Measurements from ENCODE around the gene SEMA3F. TPM values are rescaled to one million over a fixed set of nuclear protein-coding genes. Genes with fewer than 3 reads are reported as not detected.

Gene SEMA3F
- total RNA-seq, 4 donors from 2014 or later: 106 to 151 (median 120) TPM

GRCh38 chr3:50168791-50169190 lies 13.7 kb downstream of the SEMA3F start:
- intact Hi-C loops (cut with DNase I; ENCODE audit: low total_unique reads): no loop called here
- WGBS, 2 donors: 85 to 90% methylated on average over 6 of the region's 6 CpGs
- H3K4me3 ChIP-seq (ENCODE audit: low read depth, poor library complexity, severe bottlenecking): no peak overlapping the region

GRCh38 chr3:50169232-50169832 lies 14.2 kb downstream of the SEMA3F start:
- no peak overlapping the region for H3K4me3 ChIP-seq (ENCODE audit: low read depth, poor library complexity, severe bottlenecking)
- no peak for DNase-seq (ENCODE audit: low spot score in 2 of 2)
- TF ChIP-seq POLR2A (IDR thresholded peaks at IDR 0.05) (no peak), CTCF (IDR thresholded peaks at IDR 0.05) (no peak)
- intact Hi-C loops (cut with DNase I; ENCODE audit: low total_unique reads): no loop called here
- WGBS, 2 donors: 41 to 50% methylated on average over 10 to 11 of the region's 11 CpGs

More at GRCh38 chr3:50168791-50169190, 13.7 kb downstream of the SEMA3F start:
- TF ChIP-seq POLR2A (IDR thresholded peaks at IDR 0.05) (no peak), CTCF (IDR thresholded peaks at IDR 0.05) (no peak)
- DNase-seq (ENCODE audit: low spot score in 2 of 2): no peak

GRCh38 chr3:50169858-50170257 lies 14.7 kb downstream of the SEMA3F start:
- intact Hi-C loops (cut with DNase I; ENCODE audit: low total_unique reads): no loop called here
- H3K4me3 ChIP-seq (ENCODE audit: low read depth, poor library complexity, severe bottlenecking): no peak overlapping the region
- DNase-seq (ENCODE audit: low spot score in 2 of 2): no peak
- no peak for TF ChIP-seq CTCF (IDR thresholded peaks at IDR 0.05)
- no peak for TF ChIP-seq POLR2A (IDR thresholded peaks at IDR 0.05)
- 81 to 88% methylated on average over 1 of the region's 1 CpG for WGBS, 2 donors

- H3K4me3 ChIP-seq (ENCODE audit: low read depth, poor library complexity, severe bottlenecking): no peak overlapping the region
- intact Hi-C loops (cut with DNase I; ENCODE audit: low total_unique reads): no loop called here
- no peak for DNase-seq (ENCODE audit: low spot score in 2 of 2)
- no peak for TF ChIP-seq POLR2A (IDR thresholded peaks at IDR 0.05)
- no peak for TF ChIP-seq CTCF (IDR thresholded peaks at IDR 0.05)
- WGBS, 2 donors: 56 to 60% methylated on average over 10 of the region's 10 CpGs
Measured at GRCh38 chr3:50170689-50171088, 15.6 kb downstream of the SEMA3F start.

- DNase-seq (ENCODE audit: low spot score in 2 of 2): no peak
- 77 to 89% methylated on average over 10 to 16 of the region's 21 CpGs for WGBS, 2 donors
- H3K4me3 ChIP-seq (ENCODE audit: low read depth, poor library complexity, severe bottlenecking): no peak overlapping the region
- peak in 1 of 3 donors; percentile 57 for TF ChIP-seq CTCF (IDR thresholded peaks at IDR 0.05)
- TF ChIP-seq POLR2A (IDR thresholded peaks at IDR 0.05): no peak
- intact Hi-C loops (cut with DNase I; ENCODE audit: low total_unique reads): no loop called here
Measured at GRCh38 chr3:50171540-50172301, 16.6 kb downstream of the SEMA3F start.
